GM19238 (cell line): ENCODE measurements around the gene FOXD4L4.
"Not testable (repeated sequence)": the region's sequence is repeated elsewhere in the genome, so short reads cannot be mapped to it uniquely, and the experiment has no call there.

Experiments
- DNase-seq: peaks from one replicate; pipeline ENCODE4 v3.0.0; 2011; ENCODE audit warnings: low spot score; ENCODE audit not compliant: insufficient read length

Gene FOXD4L4

GRCh38 chr9:65737096-65737564 lies at the start of gene FOXD4L4:
FOXD4L4 (plus strand) TSS chr9:65737146; CDS start chr9:65737146, 0 bp downstream.
- not testable (repeated sequence) for DNase-seq

- not testable (repeated sequence) for DNase-seq
Observed at GRCh38 chr9:65703550-65703949, 33.4 kb upstream of the FOXD4L4 start.

GRCh38 chr9:65714445-65714844 lies 22.5 kb upstream of the FOXD4L4 start:
- DNase-seq: not testable (repeated sequence)

GRCh38 chr9:65738133-65738532 lies 1.2 kb downstream of the FOXD4L4 start:
- DNase-seq: not testable (repeated sequence)
